Measurements from ENCODE around the gene JAG1.
"Not testable (repeated sequence)": the region's sequence is repeated elsewhere in the genome, so short reads cannot be mapped to it uniquely, and the experiment has no call there.

Gene JAG1

DNA sequence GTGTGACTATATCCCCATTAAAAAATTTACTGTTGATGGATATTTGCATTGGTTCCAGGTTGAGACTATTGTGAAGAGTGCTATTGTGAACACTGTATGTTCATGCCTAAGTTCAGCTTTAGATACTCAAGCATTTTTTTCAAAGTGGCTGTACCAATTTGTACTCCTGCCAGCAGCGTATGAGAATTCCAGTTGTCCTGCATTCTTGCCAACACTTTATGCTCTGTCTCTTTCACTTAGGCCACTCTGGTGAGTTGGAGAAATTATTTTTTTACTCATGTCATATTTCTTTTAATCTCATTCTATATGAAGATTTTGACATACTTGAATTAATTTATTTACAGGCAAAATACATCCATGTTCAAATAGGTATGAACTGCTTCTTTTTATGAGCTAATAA lies 76.2 kb downstream of the JAG1 start:
- TF ChIP-seq CTCF (IDR thresholded peaks at IDR 0.05; ENCODE audit: low read depth, low read length): no peak
- DNase-seq (ENCODE audit: extremely low read depth, low read depth): no peak

DNA sequence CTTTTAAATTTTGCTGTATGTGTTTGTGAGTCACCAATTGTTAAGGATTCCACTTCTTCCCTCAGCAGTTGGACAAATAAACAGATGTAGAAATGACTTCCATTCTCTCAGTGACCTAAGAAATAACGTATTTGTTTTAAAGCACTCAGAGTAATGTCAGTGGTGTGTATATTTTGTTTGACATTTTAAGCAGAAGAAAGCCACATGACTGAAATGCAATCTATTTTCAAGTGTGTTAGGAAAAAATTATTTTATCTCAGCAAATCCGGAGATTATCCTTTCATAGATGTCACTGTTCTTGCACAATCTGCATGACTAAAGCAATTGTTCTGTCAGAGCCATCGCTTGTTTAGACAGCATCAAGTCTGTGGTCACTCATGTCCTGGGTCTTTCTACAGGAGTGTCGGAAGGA lies 77.1 kb downstream of the JAG1 start:
- DNase-seq (ENCODE audit: extremely low read depth, low read depth): peak; percentile 71
- no peak for TF ChIP-seq CTCF (IDR thresholded peaks at IDR 0.05; ENCODE audit: low read depth, low read length)

DNA sequence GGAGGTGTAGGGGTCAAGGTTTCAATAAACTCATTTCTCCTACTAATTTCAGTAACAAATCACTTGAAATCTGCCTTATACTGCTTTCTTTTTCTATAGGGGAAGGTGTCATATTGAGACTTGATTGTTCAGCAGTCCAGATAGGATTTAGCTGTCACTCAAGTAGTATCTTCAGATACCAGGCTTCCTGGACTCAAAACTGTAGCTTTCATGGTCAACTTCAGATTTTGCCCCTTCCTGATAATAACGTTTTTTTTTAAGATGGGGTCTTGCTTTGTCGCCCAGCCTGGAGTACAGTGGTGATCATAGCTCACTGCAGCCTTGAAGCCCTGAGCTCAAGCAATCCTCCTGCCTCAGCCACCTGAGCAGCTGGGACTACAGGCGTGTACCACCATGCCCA lies 77.8 kb downstream of the JAG1 start:
- no peak for TF ChIP-seq CTCF (IDR thresholded peaks at IDR 0.05; ENCODE audit: low read depth, low read length)
- no peak for DNase-seq (ENCODE audit: extremely low read depth, low read depth)

DNA sequence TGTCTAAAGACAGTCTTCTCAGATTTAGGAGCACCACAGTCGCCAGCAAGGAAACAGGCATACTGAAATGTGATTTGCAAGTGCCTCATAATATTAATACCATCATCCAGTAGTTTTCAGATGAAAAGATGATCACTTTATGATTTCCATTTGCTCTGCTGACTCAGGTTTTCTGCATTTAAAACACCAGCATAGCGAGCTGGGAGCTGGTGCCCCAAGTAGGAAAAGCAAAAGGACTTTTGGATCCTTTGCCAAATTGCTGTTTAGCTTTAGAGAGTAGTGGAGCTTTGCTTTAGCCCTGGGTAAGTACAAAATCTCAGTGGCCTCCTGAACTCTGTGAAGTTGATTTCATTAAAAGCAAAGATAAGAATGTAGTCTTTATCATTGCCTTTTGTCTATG lies 78.5 kb downstream of the JAG1 start:
- no peak for DNase-seq (ENCODE audit: extremely low read depth, low read depth)
- no peak for TF ChIP-seq CTCF (IDR thresholded peaks at IDR 0.05; ENCODE audit: low read depth, low read length)

- no peak for DNase-seq (ENCODE audit: extremely low read depth, low read depth)
- no peak for TF ChIP-seq CTCF (IDR thresholded peaks at IDR 0.05; ENCODE audit: low read depth, low read length)
Measured at GRCh38 chr20:10594296-10594868, 79.4 kb downstream of the JAG1 start.

- no peak for DNase-seq (ENCODE audit: extremely low read depth, low read depth)
- no peak for TF ChIP-seq CTCF (IDR thresholded peaks at IDR 0.05; ENCODE audit: low read depth, low read length)
Measured at GRCh38 chr20:10591946-10592521, 81.8 kb downstream of the JAG1 start.

DNA sequence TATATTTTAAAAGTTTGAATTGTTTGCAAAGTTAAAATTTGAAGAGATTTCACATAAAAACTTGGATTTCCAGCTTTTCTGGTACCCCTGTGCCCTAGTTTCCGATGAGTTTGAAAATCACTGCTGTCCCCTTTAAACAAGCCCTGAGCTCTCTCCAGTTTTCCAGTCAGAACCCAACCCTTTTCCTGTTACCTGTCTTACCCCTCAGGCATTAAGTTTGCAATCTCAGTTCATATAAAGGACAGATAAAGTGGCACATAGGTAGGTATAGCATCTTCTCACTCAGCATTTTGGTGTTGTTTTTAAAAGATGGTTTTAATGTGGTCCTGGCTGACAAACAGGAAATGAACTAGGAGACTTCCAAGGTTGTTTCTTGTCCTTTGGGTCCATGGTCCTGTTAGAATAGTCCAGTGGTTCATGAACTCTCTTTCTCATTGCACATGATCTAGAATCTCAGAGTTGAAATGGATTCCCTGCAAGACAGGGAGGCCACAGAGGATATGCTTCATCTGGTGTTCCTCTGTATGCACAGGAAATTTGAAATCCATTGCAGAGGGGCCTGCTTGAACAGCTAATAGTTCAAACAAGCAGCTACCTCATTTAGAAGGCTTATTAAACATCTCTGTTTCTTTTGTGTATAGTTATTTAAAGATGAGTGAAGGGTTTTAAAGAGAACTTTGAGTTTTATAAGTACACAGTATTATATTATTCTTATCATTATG lies 82.7 kb downstream of the JAG1 start:
- no peak for TF ChIP-seq CTCF (IDR thresholded peaks at IDR 0.05; ENCODE audit: low read depth, low read length)
- DNase-seq (ENCODE audit: extremely low read depth, low read depth): no peak

GRCh38 chr20:10590446-10590845 lies 83.4 kb downstream of the JAG1 start:
- not testable (repeated sequence) for DNase-seq (ENCODE audit: extremely low read depth, low read depth)
